Neuron (in vitro differentiated cells): ENCODE measurements around the gene POC1A.

Source experiments
- H2AFZ ChIP-seq: one replicate; pipeline ENCODE4 v1.6.1; 2013; ENCODE audit warnings: low read depth, mild to moderate bottlenecking, inconsistent platforms, low read length, moderate library complexity
- H3K27me3 ChIP-seq: one replicate; pipeline ENCODE4 v1.6.1; 2013; ENCODE audit warnings: low read length; ENCODE audit not compliant: insufficient read depth
- H3K36me3 ChIP-seq: one replicate; pipeline ENCODE4 v1.6.1; 2013; ENCODE audit warnings: low read length; ENCODE audit not compliant: insufficient read depth
- H3K4me1 ChIP-seq: one replicate; pipeline ENCODE4 v1.6.1; 2013; ENCODE audit warnings: low read length; ENCODE audit not compliant: insufficient read depth
- H3K4me3 ChIP-seq: 2 replicates; pipeline ENCODE4 v1.5.1; 2013; ENCODE audit warnings: mild to moderate bottlenecking, low read length, moderate library complexity
- H3K9me3 ChIP-seq: one replicate; pipeline ENCODE4 v1.6.1; 2013; ENCODE audit warnings: low read length

Gene POC1A

GRCh38 chr3:52193065-52193464 is 38.8 kb upstream of the POC1A start:
- no peak overlapping the region for H3K4me3 ChIP-seq
- no peaks in the 10 kb centered on the region for H3K36me3 ChIP-seq
- no peaks in the 10 kb centered on the region for H3K9me3 ChIP-seq
- no peak overlapping the region for H2AFZ ChIP-seq
- peaks cover 4% of the 10 kb centered on the region for H3K27me3 ChIP-seq
- H3K4me1 ChIP-seq, result peaks cover 17% of the 10 kb centered on the region

GRCh38 chr3:52191663-52192062 is 37.4 kb upstream of the POC1A start:
- no peak overlapping the region for H2AFZ ChIP-seq
- peaks cover 4% of the 10 kb centered on the region for H3K27me3 ChIP-seq
- no peaks in the 10 kb centered on the region for H3K9me3 ChIP-seq
- peaks cover 12% of the 10 kb centered on the region for H3K4me1 ChIP-seq
- no peaks in the 10 kb centered on the region for H3K36me3 ChIP-seq
- no peak overlapping the region for H3K4me3 ChIP-seq

GRCh38 chr3:52190294-52191074 is 36.3 kb upstream of the POC1A start:
- Histone ChIP-seq H2AFZ (no peak overlapping the region), H3K4me1 (peaks cover 12% of the 10 kb centered on the region), H3K36me3 (no peaks in the 10 kb centered on the region), H3K27me3 (peaks cover 3% of the 10 kb centered on the region), H3K4me3 (no peak overlapping the region), H3K9me3 (no peaks in the 10 kb centered on the region)

- Histone ChIP-seq H3K27me3 (peaks cover 3% of the 10 kb centered on the region), H3K9me3 (no peaks in the 10 kb centered on the region), H3K36me3 (no peaks in the 10 kb centered on the region), H3K4me3 (no peak overlapping the region), H2AFZ (no peak overlapping the region), H3K4me1 (peaks cover 12% of the 10 kb centered on the region)
Observed at GRCh38 chr3:52188556-52188955, 34.3 kb upstream of the POC1A start.

- H3K9me3 ChIP-seq, result no peaks in the 10 kb centered on the region
- no peak overlapping the region for H2AFZ ChIP-seq
- peaks cover 12% of the 10 kb centered on the region for H3K4me1 ChIP-seq
- H3K36me3 ChIP-seq, result no peaks in the 10 kb centered on the region
- no peak overlapping the region for H3K4me3 ChIP-seq
- H3K27me3 ChIP-seq, result peaks cover 3% of the 10 kb centered on the region
Observed at GRCh38 chr3:52186729-52187128, 32.5 kb upstream of the POC1A start.

- H3K27me3 ChIP-seq, result peaks cover 3% of the 10 kb centered on the region
- no peaks in the 10 kb centered on the region for H3K9me3 ChIP-seq
- no peaks in the 10 kb centered on the region for H3K36me3 ChIP-seq
- peaks cover 4% of the 10 kb centered on the region for H3K4me1 ChIP-seq
- no peak overlapping the region for H2AFZ ChIP-seq
- H3K4me3 ChIP-seq, result no peak overlapping the region
Observed at GRCh38 chr3:52185837-52186236, 31.6 kb upstream of the POC1A start.

- no peak overlapping the region for H2AFZ ChIP-seq
- no peaks in the 10 kb centered on the region for H3K9me3 ChIP-seq
Observed at GRCh38 chr3:52185311-52185710, 31.1 kb upstream of the POC1A start.

GRCh38 chr3:52184690-52185089 is 30.5 kb upstream of the POC1A start:
- Histone ChIP-seq H3K9me3 (no peaks in the 10 kb centered on the region), H3K4me3 (no peak overlapping the region), H3K27me3 (peaks cover 3% of the 10 kb centered on the region), H3K36me3 (no peaks in the 10 kb centered on the region), H3K4me1 (no peaks in the 10 kb centered on the region), H2AFZ (no peak overlapping the region)

More at GRCh38 chr3:52185311-52185710, 31.1 kb upstream of the POC1A start:
- Histone ChIP-seq H3K4me3 (no peak overlapping the region), H3K36me3 (no peaks in the 10 kb centered on the region), H3K4me1 (no peaks in the 10 kb centered on the region), H3K27me3 (peaks cover 3% of the 10 kb centered on the region)

GRCh38 chr3:52183786-52184445 is 29.7 kb upstream of the POC1A start:
- Histone ChIP-seq H3K4me1 (no peaks in the 10 kb centered on the region), H2AFZ (no peak overlapping the region), H3K9me3 (no peaks in the 10 kb centered on the region), H3K36me3 (no peaks in the 10 kb centered on the region), H3K27me3 (peaks cover 3% of the 10 kb centered on the region), H3K4me3 (no peak overlapping the region)

- Histone ChIP-seq H3K9me3 (no peaks in the 10 kb centered on the region), H3K4me3 (no peak overlapping the region), H3K4me1 (no peaks in the 10 kb centered on the region), H2AFZ (no peak overlapping the region), H3K36me3 (no peaks in the 10 kb centered on the region), H3K27me3 (peaks cover 4% of the 10 kb centered on the region)
Observed at GRCh38 chr3:52182691-52183090, 28.5 kb upstream of the POC1A start.

GRCh38 chr3:52182196-52182595 is 28.0 kb upstream of the POC1A start:
- H3K9me3 ChIP-seq, result no peaks in the 10 kb centered on the region
- no peak overlapping the region for H3K4me3 ChIP-seq
- peaks cover 5% of the 10 kb centered on the region for H3K27me3 ChIP-seq
- no peaks in the 10 kb centered on the region for H3K36me3 ChIP-seq
- H3K4me1 ChIP-seq, result no peaks in the 10 kb centered on the region
- no peak overlapping the region for H2AFZ ChIP-seq

- peaks cover 5% of the 10 kb centered on the region for H3K27me3 ChIP-seq
Observed at GRCh38 chr3:52181543-52181942, 27.3 kb upstream of the POC1A start.

GRCh38 chr3:52178537-52178936 is 24.3 kb upstream of the POC1A start:
- H3K36me3 ChIP-seq, result no peaks in the 10 kb centered on the region
- no peak overlapping the region for H3K4me3 ChIP-seq
- H2AFZ ChIP-seq, result no peak overlapping the region
- peaks cover 2% of the 10 kb centered on the region for H3K27me3 ChIP-seq
- no peaks in the 10 kb centered on the region for H3K9me3 ChIP-seq
- no peaks in the 10 kb centered on the region for H3K4me1 ChIP-seq

More at GRCh38 chr3:52181543-52181942, 27.3 kb upstream of the POC1A start:
- no peak overlapping the region for H2AFZ ChIP-seq
- no peaks in the 10 kb centered on the region for H3K9me3 ChIP-seq
- H3K4me3 ChIP-seq, result no peak overlapping the region
- H3K36me3 ChIP-seq, result no peaks in the 10 kb centered on the region
- no peaks in the 10 kb centered on the region for H3K4me1 ChIP-seq
